Neuronal stem cell (in vitro differentiated cells): ENCODE data around the gene MRPL53.

Experiments used
- DNase-seq: peaks from one replicate; pipeline ENCODE4 v3.0.0-alpha.2; 2013; ENCODE audit warnings: low spot score
- H2AFZ ChIP-seq: one replicate; pipeline ENCODE4 v1.6.1; 2013; ENCODE audit warnings: mild to moderate bottlenecking, low read length, inconsistent platforms
- H2AK5ac ChIP-seq: 2 replicates; pipeline ENCODE4 v1.6.1; 2013; ENCODE audit warnings: low read depth, mild to moderate bottlenecking, inconsistent platforms, low read length, moderate library complexity, mixed read lengths
- H2BK120ac ChIP-seq: 2 replicates; pipeline ENCODE4 v1.6.1; 2013; ENCODE audit warnings: low read depth, mild to moderate bottlenecking, inconsistent platforms, low read length, moderate library complexity, mixed read lengths
- H2BK12ac ChIP-seq: one replicate; pipeline ENCODE4 v1.6.1; 2013; ENCODE audit warnings: low read length, inconsistent platforms
- H2BK15ac ChIP-seq: 2 replicates; pipeline ENCODE4 v1.6.1; 2013; ENCODE audit warnings: mild to moderate bottlenecking, low read length, inconsistent platforms, mixed read lengths
- H2BK5ac ChIP-seq: one replicate; pipeline ENCODE4 v1.6.1; 2013; ENCODE audit warnings: inconsistent platforms, mild to moderate bottlenecking, low read length, moderate library complexity
- H3K14ac ChIP-seq: one replicate; pipeline ENCODE4 v1.6.1; 2013; ENCODE audit warnings: low read length, inconsistent platforms
- H3K18ac ChIP-seq: 2 replicates; pipeline ENCODE4 v1.6.1; 2013; ENCODE audit warnings: low read length, inconsistent platforms
- H3K23ac ChIP-seq: 2 replicates; pipeline ENCODE4 v1.6.1; 2013; ENCODE audit warnings: low read depth, mild to moderate bottlenecking, mixed read lengths, low read length, inconsistent platforms; ENCODE audit not compliant: poor library complexity
- H3K27ac ChIP-seq: replicated peaks from 3 replicates; pipeline ENCODE4 v1.5.1; 2013; ENCODE audit warnings: low read length, inconsistent platforms
- H3K27me3 ChIP-seq, 3 experiments: 2 replicates each; pipeline ENCODE4 v1.6.1; 2013; ENCODE audit warnings: low read length in 3 of 3, mild to moderate bottlenecking in 2 of 3, inconsistent platforms in 1 of 3, low read depth in 1 of 3, mixed read lengths in 1 of 3, moderate library complexity in 1 of 3; ENCODE audit not compliant: control insufficient read depth in 3 of 3, insufficient read depth in 3 of 3
- H3K36me3 ChIP-seq, 2 donors: replicated peaks in 1 of 2; 2 replicates each; pipeline ENCODE4 v1.6.1; 2013; ENCODE audit warnings: low read length in 2 of 2; ENCODE audit not compliant: control insufficient read depth in 2 of 2, insufficient read depth in 2 of 2
- H3K4ac ChIP-seq: 2 replicates; pipeline ENCODE4 v1.6.1; 2013; ENCODE audit warnings: inconsistent platforms, mild to moderate bottlenecking, low read length, moderate library complexity
- H3K4me1 ChIP-seq, 2 donors: 1 replicate in 1 of 2; 2 replicates in 1 of 2; pipeline ENCODE4 v1.6.1; 2013; ENCODE audit warnings: low read length in 2 of 2, low read depth in 1 of 2; ENCODE audit not compliant: control insufficient read depth in 2 of 2, insufficient read depth in 1 of 2
- H3K4me2 ChIP-seq: one replicate; pipeline ENCODE4 v1.6.1; 2013; ENCODE audit warnings: mild to moderate bottlenecking, low read length, inconsistent platforms; ENCODE audit not compliant: insufficient read depth, poor library complexity, severe bottlenecking
- H3K4me3 ChIP-seq, 2 donors: 2 replicates each; pipeline ENCODE4 v1.5.1; 2013; ENCODE audit warnings: low read length in 2 of 2, mild to moderate bottlenecking in 2 of 2, inconsistent platforms in 1 of 2, moderate library complexity in 1 of 2
- H3K79me1 ChIP-seq: one replicate; pipeline ENCODE4 v1.6.1; 2013; ENCODE audit warnings: low read depth, mild to moderate bottlenecking, inconsistent platforms, low read length, moderate library complexity
- H3K9ac ChIP-seq: one replicate; pipeline ENCODE4 v1.6.1; 2013; ENCODE audit warnings: mild to moderate bottlenecking, low read depth, low read length, inconsistent platforms; ENCODE audit not compliant: poor library complexity
- H3K9me3 ChIP-seq, 2 donors: replicated peaks in 1 of 2; 2 replicates each; pipeline versions ENCODE3 to v1.6.1; 2013; ENCODE audit warnings: low read length in 2 of 2, mild to moderate bottlenecking in 2 of 2, inconsistent platforms in 1 of 2, low read depth in 1 of 2, mixed read lengths in 1 of 2, moderate library complexity in 1 of 2; ENCODE audit not compliant: control insufficient read depth in 2 of 2, insufficient read depth in 1 of 2
- H4K8ac ChIP-seq: one replicate; pipeline ENCODE4 v1.6.1; 2013; ENCODE audit warnings: low read depth, mild to moderate bottlenecking, inconsistent platforms, low read length, moderate library complexity
- H4K91ac ChIP-seq: one replicate; pipeline ENCODE4 v1.6.1; 2013; ENCODE audit warnings: low read length, low read depth, mild to moderate bottlenecking, inconsistent platforms; ENCODE audit not compliant: poor library complexity
- WGBS, 2 donors: extraction: QIAGEN DNeasy Blood & Tissue Kit; methylation state at CpG; one replicate each; pipeline ENCODE4 v1.1.7; 2013; ENCODE audit warnings: missing lambda C conversion rate in 2 of 2, mixed read lengths in 1 of 2; ENCODE audit not compliant: insufficient read length in 2 of 2, insufficient replicate concordance in 1 of 2; ENCODE audit errors: extremely low coverage in 2 of 2; 5-methylcytosine and 5-hydroxymethylcytosine counted together

The MRPL53 gene

GRCh38 chr2:74436111-74436805, 36.2 kb downstream of the MRPL53 start:
- Histone ChIP-seq H3K4me2 (no peak overlapping the region), H2AFZ (no peak overlapping the region), H2BK5ac (no peak overlapping the region), H3K4me1 (peaks cover 17 to 19% of the 10 kb centered on the region in 2 donors), H3K79me1 (peaks cover 8% of the 10 kb centered on the region), H4K8ac (no peak overlapping the region), H3K9me3 (no peaks in the 10 kb centered on the region), H2BK15ac (no peak overlapping the region), H3K23ac (no peak overlapping the region), H3K27ac (no peak overlapping the region), H3K14ac (no peak overlapping the region), H2BK120ac (no peak overlapping the region), H3K36me3 (peaks cover 12 to 18% of the 10 kb centered on the region in 2 donors), H3K18ac (peak overlapping the region; percentile 7), H2AK5ac (no peak overlapping the region), H3K9ac (no peak overlapping the region), H2BK12ac (no peak overlapping the region), H3K4ac (no peak overlapping the region), H4K91ac (no peak overlapping the region), H3K4me3 (no peak overlapping the region), H3K27me3 (no peaks in the 10 kb centered on the region)
- no peak for DNase-seq
- WGBS, 2 donors = no CpG with 5 or more reads among the region's 43 CpGs

GRCh38 chr2:74430502-74430901, 42.0 kb downstream of the MRPL53 start:
- Histone ChIP-seq H3K79me1 (peaks cover 2% of the 10 kb centered on the region), H3K18ac (no peak overlapping the region), H3K4me1 (peaks cover 0 to 2% of the 10 kb centered on the region in 2 donors), H3K9me3 (peaks cover 0 to 3% of the 10 kb centered on the region in 2 donors), H3K9ac (no peak overlapping the region), H3K27me3 (no peaks in the 10 kb centered on the region), H2BK15ac (no peak overlapping the region), H3K4ac (no peak overlapping the region), H2BK12ac (no peak overlapping the region), H2BK120ac (no peak overlapping the region), H3K4me2 (no peak overlapping the region), H3K23ac (peak overlapping the region; percentile 34), H3K27ac (no peak overlapping the region), H3K4me3 (no peak overlapping the region), H2BK5ac (no peak overlapping the region), H2AK5ac (no peak overlapping the region), H4K8ac (no peak overlapping the region), H3K14ac (no peak overlapping the region), H2AFZ (no peak overlapping the region), H4K91ac (no peak overlapping the region), H3K36me3 (peaks cover 54 to 75% of the 10 kb centered on the region in 2 donors)
- no CpG with 5 or more reads among the region's 11 CpGs for WGBS, 2 donors
- DNase-seq = no peak

GRCh38 chr2:74429487-74430451, 42.7 kb downstream of the MRPL53 start:
- H3K4ac ChIP-seq = no peak overlapping the region
- H3K36me3 ChIP-seq = peaks cover 60 to 80% of the 10 kb centered on the region in 2 donors
- no peak overlapping the region for H4K91ac ChIP-seq
- H3K14ac ChIP-seq = no peak overlapping the region
- no peak overlapping the region for H2BK12ac ChIP-seq
- no peak overlapping the region for H3K18ac ChIP-seq
- H3K9ac ChIP-seq = no peak overlapping the region
- no peak overlapping the region for H4K8ac ChIP-seq
- H3K23ac ChIP-seq = peak overlapping the region; percentile 34
- no peak overlapping the region for H2AFZ ChIP-seq
- peaks cover 0 to 2% of the 10 kb centered on the region in 2 donors for H3K4me1 ChIP-seq
- H2BK120ac ChIP-seq = no peak overlapping the region
- no peak overlapping the region for H2AK5ac ChIP-seq
- H3K9me3 ChIP-seq = peaks cover 0 to 3% of the 10 kb centered on the region in 2 donors
- no CpG with 5 or more reads among the region's 18 CpGs for WGBS, 2 donors
- no peak for DNase-seq
- no peak overlapping the region for H2BK15ac ChIP-seq
- no peak overlapping the region for H3K4me2 ChIP-seq
- no peak overlapping the region for H3K4me3 ChIP-seq
- H2BK5ac ChIP-seq = peak overlapping the region; percentile 48
- H3K27me3 ChIP-seq = no peaks in the 10 kb centered on the region
- no peak overlapping the region for H3K27ac ChIP-seq
- peaks cover 4% of the 10 kb centered on the region for H3K79me1 ChIP-seq

- Histone ChIP-seq H3K79me1 (peaks cover 8% of the 10 kb centered on the region), H2BK5ac (no peak overlapping the region), H3K36me3 (peaks cover 67 to 90% of the 10 kb centered on the region in 2 donors), H3K18ac (no peak overlapping the region), H3K4me1 (peaks cover 0 to 2% of the 10 kb centered on the region in 2 donors), H3K27ac (no peak overlapping the region), H3K4me2 (no peak overlapping the region), H2AK5ac (no peak overlapping the region), H3K4ac (no peak overlapping the region), H2BK12ac (no peak overlapping the region), H3K4me3 (peak overlapping the region in 1 of 2 donors; percentile 1), H4K8ac (no peak overlapping the region), H3K23ac (no peak overlapping the region), H3K27me3 (no peaks in the 10 kb centered on the region), H2AFZ (no peak overlapping the region), H3K9me3 (peaks cover 0 to 3% of the 10 kb centered on the region in 2 donors), H4K91ac (peak overlapping the region; percentile 74), H3K9ac (no peak overlapping the region), H3K14ac (peak overlapping the region; percentile 3), H2BK120ac (no peak overlapping the region), H2BK15ac (no peak overlapping the region)
- no CpG with 5 or more reads among the region's 5 CpGs for WGBS, 2 donors
- DNase-seq = no peak
These were observed 43.8 kb downstream of the MRPL53 start for GRCh38 chr2:74428675-74429074.
